GM19395 (cell line): Measurements from ENCODE around the gene DLGAP1.
A peak's percentile ranks its signal among the peaks of the same experiment; 100 is the strongest.

Experiments
- ATAC-seq: cut with Tn5 transposase; IDR thresholded peaks from one replicate; pipeline ENCODE4 v1.9.1; 2021; ENCODE audit warnings: mild to moderate bottlenecking, moderate library complexity; ENCODE audit not compliant: unreplicated experiment

Gene DLGAP1

DNA sequence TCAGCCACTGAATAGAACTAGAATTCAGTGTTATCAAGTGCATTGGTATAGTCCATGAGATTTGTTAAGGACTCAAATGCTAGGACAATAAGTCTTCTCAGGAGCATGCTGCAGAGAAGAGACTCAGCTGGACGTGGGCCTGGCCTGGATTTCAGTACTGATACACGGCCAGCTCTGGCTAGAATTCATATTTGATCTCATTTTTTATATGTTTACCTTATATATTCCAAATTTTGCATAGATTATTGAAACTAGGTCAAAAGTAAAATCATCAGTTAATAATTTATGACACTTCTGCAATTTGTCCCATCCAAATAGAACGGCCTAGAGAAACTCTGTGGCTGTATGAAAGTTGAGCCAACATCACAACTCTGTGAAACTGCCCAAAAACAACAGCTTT, 262.0 kb downstream of the DLGAP1 start:
- no peak for ATAC-seq

DNA sequence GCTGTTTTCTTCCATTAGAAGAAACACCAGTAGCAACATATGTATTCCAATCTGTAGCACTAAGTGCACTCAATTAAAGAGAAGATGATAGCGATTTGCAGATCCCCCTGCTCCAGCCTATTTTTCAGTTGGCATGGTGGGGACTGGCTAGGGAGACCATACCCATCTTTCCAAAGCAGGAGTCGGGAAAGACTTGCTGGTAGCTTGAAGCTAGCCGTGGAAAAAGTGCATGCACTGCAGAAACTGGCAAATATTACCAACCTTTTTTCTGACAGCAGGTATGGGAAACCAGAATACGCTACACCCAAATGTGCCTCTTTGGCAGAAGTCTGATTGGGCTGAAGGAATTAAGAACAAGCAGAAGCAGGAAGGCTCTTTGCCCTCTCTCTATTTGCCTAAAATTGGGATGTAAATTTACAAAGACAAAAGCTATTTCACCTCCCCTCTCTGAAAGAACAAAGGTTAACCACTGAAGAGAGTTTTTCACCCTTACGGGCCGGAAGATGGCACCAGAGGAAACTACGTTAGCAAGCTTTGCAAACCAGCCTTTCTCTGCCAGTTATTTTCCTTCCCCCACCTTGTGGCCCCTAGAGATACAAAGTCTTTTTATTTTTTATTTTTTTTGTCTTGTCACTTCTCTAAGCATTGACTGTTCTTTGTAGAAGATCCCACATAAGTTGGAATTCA, 273.1 kb downstream of the DLGAP1 start:
- ATAC-seq, result no peak

DNA sequence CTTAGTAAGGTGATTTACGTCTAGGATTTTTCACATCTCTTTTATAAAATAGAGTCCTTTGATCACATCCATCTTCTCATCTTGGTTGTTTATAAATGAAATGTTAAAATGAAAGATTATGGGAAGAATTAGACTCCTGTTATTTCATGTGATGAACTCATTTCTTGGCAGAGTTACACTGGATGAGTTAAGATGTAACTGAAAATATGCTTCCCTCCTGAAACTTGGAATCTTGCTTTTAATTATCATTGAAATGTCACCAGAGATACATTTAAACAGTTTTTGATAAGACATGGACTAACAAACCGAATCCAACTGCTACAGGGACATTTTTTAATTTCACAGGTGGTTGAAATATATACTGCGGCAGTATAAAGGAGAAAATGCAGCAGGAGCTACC, 274.0 kb downstream of the DLGAP1 start:
- ATAC-seq, result no peak

DNA sequence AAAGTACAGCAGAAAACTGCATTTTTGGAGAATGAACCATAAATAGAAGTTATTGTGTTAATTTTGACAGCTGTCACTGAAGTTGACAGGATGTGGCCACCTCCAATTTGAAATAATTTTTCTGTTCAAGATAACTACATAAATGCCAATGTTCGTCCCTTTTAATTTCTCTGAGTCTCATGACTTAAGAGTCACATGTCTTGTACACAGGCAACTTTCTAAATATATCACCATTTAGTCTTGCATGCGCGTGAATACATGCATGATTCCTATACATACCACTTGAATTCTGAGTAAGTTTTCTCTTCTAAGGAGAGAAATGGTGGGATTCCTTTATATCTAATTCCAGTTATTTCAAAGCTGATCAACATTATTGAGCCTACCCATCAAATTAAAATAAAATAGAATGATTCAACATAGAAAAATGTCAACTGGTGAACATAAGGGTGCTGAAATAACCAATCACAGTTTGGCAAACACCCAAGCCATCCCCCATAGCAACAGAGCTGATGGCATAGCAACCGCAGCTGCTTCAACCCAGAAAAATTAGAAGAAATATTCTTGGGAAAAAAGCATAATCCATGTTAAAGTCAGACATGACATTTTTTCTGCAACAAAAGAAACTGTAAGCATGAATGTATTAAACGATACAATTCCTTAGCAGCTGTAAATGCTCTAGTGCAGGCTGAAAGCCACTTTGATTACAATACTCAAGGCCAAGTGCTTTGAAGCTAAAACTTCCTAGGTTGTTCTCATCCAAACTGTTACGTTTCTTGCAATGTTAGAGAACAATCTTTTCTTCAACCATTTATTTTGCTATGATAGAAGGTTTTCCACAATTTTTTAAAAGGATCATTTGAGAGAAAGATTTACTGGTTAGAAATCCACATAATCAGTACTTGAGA, 282.7 kb downstream of the DLGAP1 start:
- no peak for ATAC-seq

DNA sequence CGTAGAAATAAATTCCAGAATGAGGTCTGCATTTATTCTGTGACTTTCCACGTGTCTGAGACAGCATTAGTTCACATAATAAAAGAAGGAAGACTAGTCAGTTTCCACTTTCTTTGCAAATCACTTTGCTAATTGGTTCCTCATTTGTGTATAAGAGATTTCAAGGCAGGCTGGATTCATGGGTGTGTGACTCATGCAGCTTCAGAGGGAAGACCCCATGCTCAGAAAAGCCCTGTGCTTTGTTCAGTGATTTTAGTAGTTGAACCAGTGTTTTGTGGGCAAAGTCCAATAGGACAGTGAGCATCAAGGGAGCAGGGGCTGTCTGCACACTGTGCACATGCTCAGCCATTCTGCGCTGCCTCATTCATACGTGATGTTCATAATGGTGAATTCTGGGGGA, 297.8 kb downstream of the DLGAP1 start:
- no peak for ATAC-seq

DNA sequence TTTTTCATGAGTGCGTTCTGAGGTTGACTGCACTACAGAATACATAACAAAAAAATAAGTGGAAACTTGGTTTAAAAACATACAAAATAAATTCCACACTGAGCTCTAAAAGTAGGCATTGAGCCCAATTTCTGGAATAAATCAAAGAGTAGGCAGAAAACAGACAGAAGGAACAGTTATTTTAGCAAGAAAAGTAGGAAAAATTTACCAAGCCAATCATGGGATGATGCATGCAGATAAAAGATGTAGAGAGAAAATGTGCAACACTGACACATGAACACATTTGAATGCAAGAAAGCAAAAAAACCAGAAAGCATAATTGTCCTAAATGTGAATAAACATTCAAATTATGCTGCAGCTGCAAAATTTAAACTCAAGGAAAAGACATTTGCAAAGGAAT, 308.3 kb downstream of the DLGAP1 start:
- no peak for ATAC-seq

DNA sequence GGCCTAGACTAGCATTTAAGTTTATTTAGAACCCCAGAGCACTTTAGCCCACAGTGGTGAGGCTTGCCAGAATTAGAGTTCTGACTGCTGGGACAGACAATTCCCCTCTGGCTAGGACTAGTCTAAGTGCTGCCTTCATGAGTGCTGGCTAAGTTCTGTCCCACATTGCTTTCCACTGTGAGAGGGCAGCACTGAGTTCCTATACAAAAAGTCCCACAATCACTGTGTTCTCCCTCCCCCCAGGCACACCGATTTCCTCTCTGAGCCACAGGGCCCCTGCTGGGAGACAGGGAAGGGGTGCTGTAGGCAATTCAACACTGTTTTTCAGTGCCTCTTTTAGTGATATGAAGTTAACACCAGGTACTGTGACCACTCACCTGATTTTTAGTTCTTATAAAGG, 310.9 kb downstream of the DLGAP1 start:
- no peak for ATAC-seq

DNA sequence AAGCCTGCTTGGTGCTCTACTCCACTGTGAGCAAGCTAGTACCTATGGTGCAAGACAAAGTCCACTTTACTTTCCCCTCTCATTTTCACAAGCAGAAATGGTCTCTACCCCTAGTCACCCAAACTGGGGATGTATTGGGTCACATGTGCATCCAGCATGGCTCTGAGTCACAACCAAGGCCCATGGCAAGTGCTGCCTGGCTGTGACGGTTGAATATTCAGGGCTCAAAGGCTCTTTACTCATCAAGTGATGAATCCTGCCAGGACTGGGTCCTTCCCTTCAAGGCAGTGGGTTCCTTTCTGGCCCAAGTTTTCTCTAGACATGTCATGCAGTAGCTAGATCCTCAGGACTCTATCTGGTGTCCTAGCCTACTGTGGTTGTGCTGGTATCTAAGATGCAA, 311.5 kb downstream of the DLGAP1 start:
- ATAC-seq, result no peak

DNA sequence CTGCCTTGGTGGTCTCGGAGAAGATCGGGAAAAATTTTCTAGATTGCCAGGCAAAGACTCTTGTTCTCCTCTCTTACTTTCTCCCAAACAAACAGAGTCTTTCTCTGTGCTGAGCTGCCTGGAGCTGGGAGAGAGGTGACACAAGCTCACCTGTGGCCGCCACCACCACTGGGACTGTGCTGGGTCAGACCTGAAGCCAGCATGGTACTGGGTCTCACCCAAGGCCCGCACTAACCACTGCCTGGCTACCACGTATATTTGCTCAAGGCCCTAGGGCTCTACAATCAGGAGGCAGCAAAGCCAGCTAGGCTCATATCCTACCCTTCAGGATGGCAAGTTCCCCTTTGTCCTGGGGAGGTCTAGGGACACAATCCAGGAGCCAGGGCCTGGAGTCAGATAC, 312.2 kb downstream of the DLGAP1 start:
- no peak for ATAC-seq

DNA sequence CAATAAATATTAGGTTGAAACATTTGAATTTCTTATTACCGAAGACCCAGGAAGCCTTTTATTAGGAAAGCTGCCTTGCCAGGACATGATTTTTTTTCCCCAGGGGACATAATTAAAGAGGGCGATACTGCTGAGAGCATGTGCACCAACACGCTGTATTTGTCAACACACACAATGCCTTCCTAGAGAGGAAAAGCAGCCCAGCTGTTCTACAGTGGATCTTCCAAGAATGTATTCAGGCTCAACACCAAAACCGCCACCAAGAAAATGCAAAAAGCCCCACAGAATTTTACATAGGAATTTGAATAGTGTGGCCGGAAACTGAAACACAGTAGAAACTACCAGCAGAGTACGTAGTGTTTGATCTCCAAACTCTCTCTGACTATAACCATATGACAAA, 320.4 kb downstream of the DLGAP1 start:
- no peak for ATAC-seq

DNA sequence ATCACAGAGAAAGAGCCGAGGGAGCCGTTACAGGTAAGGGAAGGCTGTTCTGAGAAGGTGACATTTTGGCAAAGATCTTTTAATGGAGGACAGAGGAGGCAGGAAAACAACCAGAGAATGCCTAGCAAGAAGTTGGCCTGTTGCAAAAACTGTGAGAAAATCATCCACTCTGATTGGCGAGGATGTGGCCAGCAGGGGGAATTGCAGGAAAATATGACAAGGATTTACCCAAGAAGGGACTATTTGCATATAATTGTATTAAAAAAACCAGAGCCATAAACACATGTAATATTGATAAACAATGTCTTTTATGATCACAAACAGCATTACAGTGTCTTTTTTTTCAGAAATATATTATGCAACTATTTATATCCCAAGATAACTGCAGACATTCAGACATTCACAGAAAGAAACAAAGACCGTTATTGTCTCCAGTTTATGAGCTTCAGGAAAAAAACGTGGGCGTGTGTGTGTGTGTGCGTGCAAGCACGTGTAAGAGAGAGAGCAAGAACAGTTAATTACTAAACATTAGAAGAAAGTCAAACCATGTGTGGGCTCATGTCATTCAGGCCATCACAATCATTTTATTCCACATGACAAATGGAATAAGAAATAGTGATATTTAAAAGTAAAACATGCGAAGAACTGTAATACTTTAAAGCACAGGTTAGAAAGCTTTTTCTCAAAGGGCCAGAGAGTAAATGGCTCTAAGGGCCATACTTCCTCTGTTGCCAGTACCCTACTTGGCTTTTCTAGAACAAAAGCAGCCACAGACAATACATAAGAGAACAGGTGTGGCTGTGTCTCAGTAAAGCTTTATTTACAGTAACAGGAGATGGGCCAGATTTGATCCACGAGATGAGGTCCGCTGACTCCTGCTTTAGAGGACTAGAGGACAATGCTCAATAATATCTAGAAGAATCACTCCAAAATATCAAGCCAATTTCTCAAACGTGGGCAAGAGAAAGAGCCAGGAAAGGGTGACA, 324.1 kb downstream of the DLGAP1 start:
- ATAC-seq, result no peak

DNA sequence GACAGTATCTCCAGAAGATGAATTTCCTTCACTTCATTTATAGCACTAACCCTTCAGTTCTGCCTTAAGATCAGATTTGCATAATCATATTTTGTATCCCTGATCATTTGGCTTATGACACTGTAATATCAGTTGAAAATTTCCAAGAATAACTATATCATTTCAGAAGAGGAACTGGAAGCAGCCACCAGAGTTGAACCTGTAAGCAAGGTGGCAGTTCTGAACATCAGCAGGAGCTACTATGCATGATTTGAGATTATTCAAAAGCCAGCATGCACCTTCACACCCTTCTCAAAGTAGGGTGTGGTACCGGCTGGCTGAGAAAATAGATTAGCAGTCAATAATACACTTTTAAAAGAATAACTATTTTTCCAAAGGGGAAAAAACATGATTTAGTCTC, 328.2 kb downstream of the DLGAP1 start:
- no peak for ATAC-seq

DNA sequence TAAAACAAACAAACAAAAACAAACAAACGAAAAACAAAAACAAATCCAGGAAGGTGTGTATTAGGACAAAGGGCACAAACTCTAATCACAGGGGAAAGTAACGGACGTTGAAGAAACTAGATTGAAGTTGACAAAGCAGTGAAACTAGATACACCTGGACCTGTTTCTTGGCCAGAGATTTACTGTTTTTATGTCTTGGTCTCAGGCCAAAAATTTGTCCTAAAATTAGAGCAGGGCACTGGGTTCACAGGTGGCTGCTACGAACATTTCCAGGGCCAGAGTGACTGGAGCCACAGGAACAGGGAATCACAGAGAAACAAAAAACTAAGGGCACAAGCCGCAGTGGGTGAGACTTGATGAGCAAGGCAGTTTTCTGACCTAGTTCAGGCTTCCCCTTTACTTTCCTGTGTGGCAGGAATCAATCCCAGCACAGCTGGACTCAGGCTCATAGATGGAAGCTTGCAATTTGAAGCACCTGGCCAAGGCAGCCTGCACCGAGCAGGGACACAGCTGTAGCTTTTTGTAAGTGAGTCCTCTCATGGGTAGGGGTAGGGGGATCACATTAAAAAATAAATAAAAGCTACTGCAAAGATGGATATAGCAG, 329.4 kb downstream of the DLGAP1 start:
- ATAC-seq, result no peak

DNA sequence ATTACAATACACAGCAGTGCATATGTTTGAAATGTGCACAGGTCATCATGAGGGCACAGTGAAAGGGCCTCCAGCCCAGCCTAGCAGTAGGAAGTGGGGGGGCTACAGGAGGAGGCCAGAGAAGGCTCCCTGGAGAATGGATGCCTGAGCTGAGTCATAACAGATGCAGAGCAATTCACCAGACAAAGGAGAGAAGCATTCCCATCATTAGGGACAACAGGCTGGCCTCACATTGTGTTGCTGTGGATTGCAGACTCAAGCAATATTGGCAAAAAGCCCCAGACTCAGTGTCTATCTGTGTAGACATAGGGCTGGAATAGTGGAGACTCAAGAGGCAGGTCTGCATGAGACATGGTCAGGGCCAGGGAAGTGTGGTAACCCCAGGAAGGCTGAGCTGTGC, 329.9 kb downstream of the DLGAP1 start:
- ATAC-seq, result no peak

DNA sequence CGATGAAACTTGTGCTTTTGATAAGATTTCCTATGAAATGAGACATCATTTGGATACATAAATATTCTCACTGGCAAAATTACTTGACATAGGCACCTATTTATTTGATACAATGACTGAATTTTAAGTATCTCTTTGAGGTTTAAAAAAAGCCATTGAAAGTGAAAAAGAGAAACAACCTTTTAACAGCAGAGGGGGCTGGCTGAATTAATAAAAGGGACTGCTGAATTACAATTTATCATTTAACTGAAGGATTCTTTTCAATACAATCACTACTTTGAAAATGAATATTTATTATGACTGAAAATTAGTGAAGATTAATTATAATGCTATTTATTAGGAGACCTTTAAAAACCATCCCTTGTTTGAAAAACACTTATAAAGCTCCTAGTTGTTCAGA, 335.3 kb downstream of the DLGAP1 start:
- ATAC-seq, result no peak

DNA sequence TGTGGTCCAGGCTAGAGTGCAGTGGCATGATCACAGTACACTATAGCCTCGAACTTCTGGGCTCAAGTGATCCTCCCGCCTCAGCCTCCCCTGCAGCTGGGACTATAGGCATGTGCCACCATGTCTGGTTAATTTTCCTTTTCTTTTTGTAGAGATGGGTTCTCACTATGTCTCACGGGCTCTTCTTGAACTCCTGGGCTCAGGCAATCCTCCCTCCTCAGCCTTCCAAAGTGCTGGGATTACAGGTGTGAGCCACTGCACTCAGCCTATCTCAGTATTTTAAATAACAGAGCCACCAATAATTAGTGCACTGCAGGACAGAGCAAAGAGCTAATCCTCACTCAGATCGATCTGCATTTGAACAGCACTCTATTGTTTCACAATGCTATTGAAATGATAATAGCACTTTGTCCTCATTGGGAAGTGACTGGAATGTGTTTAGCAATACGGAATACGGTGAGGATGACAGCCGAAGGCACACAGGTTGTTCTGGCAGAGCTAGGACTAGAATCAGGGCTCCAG, 335.9 kb downstream of the DLGAP1 start:
- ATAC-seq, result no peak

DNA sequence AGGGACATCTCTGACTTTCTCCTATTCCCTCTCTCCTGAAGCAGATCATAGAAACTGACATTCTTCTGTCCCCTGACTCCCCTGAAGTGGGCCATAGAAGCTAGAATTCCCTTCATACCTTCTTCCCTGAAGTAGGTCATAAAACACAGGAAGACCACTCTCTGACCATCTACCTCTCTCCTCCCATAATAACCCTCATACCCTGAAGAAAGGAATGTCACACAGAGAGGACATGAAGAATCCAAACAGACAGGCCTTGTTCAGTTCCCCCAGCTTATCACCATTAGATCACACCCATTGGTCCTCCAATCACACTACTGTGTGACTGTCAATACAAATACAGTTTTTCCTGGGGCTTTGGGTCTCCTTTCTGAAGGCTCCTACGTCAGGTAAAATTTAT, 347.1 kb downstream of the DLGAP1 start:
- ATAC-seq, result no peak

DNA sequence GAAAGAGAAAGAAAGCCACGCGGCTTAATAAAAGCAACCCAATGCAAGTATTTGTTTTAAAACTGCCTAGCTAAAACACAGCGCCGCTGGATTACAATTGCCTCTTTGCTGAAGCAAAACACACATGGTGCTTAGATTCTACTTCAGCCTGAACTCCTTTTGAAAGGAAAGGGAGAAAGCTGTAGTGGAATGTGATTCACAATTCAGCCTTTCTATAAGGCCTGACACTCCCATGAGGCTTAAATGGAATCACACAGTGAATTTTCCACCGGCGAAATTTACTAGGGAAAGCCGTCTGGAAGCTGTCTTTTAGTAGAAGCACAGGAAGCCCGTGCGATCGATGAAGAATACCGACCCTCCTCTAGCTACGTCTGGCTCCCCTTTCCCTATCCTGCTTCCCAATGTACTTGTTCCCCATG, 348.0 kb downstream of the DLGAP1 start:
- no peak for ATAC-seq

DNA sequence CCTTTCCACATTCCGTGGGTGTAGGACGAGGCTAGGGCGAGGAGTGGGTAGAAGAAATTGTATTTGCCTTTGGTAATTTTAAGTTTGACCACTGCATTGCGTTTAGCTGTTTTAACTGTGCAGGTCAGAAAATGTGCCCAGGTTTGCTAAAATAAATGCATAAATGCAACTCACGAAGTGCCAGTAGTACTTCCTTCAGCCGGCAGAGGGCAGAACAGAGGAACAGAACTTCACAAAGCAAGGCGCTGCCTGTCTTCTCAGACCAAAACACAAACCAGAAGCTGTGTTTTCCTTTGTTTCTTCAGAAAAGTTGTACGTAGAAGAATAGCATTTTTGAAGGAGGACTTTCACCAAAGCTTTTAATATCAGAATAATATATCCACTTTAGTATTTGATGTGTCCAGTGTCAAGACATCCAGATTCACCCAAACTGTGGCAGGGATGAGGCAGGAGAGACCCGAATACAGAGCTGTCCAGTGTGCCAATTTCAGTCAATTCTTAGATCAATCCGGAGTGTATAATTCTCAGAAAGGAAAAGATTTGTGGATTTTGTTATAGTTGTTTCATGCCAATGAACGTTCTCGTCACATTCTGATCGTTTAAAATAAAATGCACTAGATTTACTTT, 348.6 kb downstream of the DLGAP1 start:
- peak; percentile 86 for ATAC-seq

DNA sequence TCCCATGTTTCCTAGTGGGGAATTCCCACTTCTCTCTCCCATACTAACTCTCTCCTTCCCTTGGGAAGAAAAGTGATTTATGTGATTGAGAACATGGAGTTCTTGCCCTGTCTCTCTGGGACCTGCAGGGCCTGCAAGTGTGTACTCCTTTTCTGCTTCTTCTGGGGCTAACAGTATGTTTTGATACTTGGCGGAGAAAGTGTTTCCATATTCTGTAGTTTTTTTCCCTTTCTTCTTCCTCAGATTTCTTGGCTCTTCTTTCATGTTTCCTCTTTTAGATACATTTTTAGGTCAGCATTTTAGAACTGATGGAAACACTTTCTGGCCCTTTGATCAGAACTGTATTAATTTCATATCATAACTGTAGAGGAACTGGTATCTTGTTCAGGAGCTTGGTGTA, 352.2 kb downstream of the DLGAP1 start:
- ATAC-seq, result no peak
